ENCODE data around the gene RNF182. TPM values are rescaled to one million over a fixed set of nuclear protein-coding genes. Genes with fewer than 3 reads are reported as not detected.
"Not testable (repeated sequence)": the region's sequence is repeated elsewhere in the genome, so short reads cannot be mapped to it uniquely, and the experiment has no call there.

RNF182 gene
- polyA plus RNA-seq, 3 donors = 3.2 to 3.9 (median 3.4) TPM

- no peak for DNase-seq (ENCODE audit: low read depth in 3 of 3, low spot score in 2 of 3)
Observed at GRCh38 chr6:13993416-13993815, 68.7 kb downstream of the RNF182 start.

- no peak for DNase-seq (ENCODE audit: low read depth in 3 of 3, low spot score in 2 of 3)
Observed at GRCh38 chr6:13998356-13998755, 73.6 kb downstream of the RNF182 start.

DNA sequence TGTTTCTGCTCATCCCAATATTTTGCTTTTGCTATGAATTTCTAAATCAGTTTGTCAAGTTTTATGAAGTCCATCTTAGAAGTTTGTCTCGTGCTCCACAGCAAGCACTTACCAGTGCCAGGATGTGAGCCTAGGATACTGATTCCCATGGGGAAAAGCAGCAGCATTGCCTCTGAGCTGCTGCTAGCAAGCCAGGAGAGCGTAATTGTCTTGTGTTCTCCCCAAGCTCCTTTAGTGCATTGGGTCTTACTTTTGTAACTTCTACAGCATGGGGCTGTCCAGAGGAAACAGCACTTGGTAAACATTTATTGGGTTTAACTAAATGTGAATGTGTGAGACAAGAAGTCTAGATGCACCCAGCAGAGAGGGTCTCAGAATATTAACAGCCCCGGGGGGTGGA lies 76.1 kb downstream of the RNF182 start:
- no peak for DNase-seq (ENCODE audit: low read depth in 3 of 3, low spot score in 2 of 3)

DNA sequence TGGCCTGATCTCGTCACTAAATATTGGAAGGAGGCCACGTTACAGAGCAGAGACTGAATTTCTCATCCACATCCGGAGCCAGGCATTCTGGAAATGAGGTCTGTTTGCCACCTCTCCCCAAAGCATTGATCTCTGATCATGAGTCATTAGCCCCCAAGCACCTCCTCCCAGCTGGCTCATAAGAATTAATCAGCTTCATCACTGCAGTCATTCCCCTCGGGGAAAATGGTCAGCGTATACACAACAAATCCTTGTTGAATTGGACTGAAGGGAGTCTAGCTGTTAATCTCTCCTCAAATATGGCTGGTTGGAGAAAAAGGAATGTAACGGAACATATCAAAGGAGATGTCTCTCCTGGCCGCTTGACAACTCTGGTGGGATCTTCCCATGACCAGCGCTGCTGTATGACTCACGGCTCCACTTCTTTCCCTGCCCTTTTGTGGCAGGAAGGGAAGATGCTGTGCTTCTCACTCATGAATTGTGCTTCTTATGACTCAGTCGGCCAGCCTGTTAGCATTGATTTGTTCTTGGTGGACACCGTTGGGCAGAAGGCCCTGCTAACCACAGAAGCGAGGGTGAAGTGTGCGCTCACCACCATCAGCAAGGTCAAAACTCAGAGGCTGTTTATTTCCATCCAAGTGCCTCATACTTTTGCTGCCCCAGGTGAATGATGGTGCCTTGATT lies 76.7 kb downstream of the RNF182 start:
- DNase-seq (ENCODE audit: low read depth in 3 of 3, low spot score in 2 of 3) = no peak

- no peak for DNase-seq (ENCODE audit: low read depth in 3 of 3, low spot score in 2 of 3)
Observed at GRCh38 chr6:14002176-14002947, 77.6 kb downstream of the RNF182 start.

DNA sequence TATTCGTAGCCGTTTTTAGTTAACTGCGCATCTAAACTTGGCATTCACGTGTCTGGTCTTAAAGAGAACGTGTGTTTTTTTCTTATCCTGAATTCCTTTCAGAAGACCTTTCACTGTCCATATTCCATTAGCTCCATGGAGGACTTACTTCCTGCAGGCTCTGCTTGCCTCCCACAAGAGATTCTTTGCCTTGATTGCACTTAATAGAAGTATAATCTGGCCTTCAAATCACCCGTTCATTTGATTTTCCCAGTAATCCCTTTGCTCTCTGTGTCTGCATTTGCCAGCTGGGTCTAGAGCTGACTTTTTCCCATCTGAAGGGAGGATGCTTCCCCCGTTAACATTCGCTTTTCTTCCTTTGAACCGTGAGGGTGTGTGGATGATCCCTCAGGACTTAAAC lies 79.5 kb downstream of the RNF182 start:
- no peak for DNase-seq (ENCODE audit: low read depth in 3 of 3, low spot score in 2 of 3)

DNA sequence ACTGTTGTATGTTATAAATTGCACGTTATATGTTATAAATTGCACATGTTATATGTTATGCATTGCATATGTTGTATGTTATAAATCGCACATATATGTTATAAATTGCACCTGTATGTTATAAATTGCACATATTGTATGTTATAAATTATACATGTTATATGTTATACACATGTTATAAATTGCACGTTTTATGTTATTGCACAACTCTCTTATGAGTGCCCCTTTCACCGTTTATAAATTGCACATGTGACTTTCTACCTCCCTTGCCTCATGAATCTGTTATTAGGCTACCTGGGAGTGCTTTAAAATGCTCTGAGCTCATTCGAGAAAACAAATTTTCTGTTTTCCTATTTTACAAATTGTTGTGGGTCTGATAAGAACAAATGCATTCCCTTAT lies 84.1 kb downstream of the RNF182 start:
- DNase-seq (ENCODE audit: low read depth in 3 of 3, low spot score in 2 of 3) = no peak

- no peak for DNase-seq (ENCODE audit: low read depth in 3 of 3, low spot score in 2 of 3)
Observed at GRCh38 chr6:14009431-14009830, 84.7 kb downstream of the RNF182 start.

DNA sequence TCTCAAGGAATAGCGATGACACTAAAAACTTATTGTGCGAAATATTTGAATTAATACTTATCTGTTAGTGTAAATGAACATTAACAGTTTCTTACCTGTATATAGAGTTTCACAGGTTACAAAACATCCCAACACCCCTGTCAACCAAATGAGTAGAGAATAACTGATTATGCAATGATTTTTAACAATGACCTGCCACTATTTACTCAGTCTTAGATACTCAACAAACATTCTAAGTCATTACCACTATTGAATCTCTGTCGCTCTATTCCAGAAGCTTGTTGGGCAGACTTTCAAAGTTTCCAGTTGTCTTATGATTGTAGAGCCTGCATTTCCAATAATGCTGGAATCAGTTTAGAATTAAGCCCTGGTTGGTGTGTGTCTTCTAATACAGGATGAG lies 85.5 kb downstream of the RNF182 start:
- no peak for DNase-seq (ENCODE audit: low read depth in 3 of 3, low spot score in 2 of 3)

GRCh38 chr6:14012313-14013030 lies 87.7 kb downstream of the RNF182 start:
- DNase-seq (ENCODE audit: low read depth in 3 of 3, low spot score in 2 of 3) = no peak

DNA sequence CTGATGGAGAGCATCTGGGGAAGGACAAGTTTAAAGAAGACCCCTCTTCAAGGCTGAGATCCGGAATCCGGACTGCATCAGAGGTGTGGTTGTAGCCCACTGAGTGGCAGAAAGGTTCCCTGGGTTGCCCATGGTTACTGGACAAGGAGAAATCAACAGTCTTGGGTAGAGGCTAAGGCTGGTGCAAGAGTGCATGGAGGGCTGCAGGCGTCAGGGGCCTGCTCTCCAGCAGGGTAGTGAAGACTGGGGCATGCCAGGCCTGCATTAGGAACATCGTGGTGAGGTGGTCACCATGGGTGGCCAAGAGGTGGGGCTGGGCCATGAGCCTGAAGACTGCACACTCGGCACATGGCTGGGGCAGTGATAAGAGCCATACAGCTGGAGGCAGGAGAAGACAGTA lies 91.2 kb downstream of the RNF182 start:
- DNase-seq (ENCODE audit: low read depth in 3 of 3, low spot score in 2 of 3) = no peak

- no peak for DNase-seq (ENCODE audit: low read depth in 3 of 3, low spot score in 2 of 3)
Observed at GRCh38 chr6:14016432-14016831, 91.7 kb downstream of the RNF182 start.

DNA sequence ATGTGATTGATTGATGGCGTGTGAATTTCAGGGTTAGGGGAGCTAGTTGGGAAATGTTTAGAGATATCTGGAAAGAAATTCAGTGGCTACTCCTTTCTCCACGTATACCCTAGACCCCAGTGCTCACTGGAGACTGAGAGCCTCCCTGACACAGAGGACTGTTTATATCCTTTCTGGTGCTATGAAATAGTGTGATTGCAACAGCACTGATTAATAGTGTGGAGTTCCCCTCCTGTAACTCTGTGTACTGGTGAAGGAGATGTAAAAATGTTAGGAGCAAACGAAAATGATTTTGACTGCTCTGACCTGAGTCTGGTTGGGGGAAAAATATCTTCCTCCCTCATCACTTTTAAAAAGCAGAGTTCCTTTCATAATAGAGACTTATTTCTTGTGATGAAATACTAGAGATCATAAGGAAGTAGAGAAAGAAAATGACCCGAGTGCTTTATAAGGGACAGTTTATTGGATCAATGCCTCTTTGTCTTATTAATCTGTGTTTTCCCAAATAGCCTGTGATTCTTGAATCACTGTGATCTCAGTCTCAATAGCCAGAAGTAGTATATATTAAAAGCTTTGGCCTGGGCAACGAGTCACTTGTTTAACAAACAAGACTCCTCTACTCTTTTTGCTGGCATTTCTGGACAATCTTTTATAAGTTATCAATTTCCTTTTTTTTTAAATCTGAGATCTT lies 92.3 kb downstream of the RNF182 start:
- no peak for DNase-seq (ENCODE audit: low read depth in 3 of 3, low spot score in 2 of 3)

DNA sequence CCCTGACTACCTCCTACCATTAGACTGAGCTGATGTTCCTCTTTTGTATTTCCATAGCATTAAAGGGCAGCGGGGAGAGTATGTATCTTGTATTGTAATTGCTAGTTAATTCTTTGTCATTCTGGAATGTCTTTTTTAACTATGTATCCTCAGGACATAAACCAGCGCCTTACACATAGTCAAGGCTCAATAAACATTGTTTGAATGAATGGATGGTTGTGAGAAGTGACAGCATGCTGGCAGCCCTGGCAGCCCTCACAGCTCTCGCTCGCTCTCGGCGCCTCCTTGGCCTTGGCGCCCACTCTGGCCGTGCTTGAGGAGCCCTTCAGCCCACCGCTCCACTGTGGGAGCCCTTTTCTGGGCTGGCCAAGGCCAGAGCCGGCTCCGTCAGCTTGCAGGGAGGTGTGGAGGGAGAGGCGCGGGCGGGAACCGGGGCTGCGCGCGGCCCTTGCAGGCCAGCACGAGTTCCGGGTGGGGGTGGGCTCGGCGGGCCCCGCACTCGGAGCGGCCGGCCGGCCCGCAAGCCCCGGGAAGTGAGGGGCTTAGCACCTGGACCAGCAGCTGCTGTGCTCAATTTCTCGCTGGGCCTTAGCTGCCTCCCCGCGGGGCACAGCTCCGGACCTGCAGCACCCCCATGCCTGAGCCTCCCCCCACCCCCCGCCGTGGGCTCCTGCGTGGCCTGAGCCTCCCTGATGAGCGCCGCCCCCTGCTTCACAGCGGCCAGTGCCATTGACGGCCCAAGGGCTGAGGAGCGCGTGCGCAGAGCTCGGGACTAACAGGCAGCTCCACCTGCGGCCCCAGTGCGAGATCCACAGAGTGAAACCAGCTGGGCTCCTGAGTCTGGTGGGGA lies 93.1 kb downstream of the RNF182 start:
- no peak for DNase-seq (ENCODE audit: low read depth in 3 of 3, low spot score in 2 of 3)

GRCh38 chr6:14018559-14018958 lies 93.8 kb downstream of the RNF182 start:
- not testable (repeated sequence) for DNase-seq (ENCODE audit: low read depth in 3 of 3, low spot score in 2 of 3)

DNA sequence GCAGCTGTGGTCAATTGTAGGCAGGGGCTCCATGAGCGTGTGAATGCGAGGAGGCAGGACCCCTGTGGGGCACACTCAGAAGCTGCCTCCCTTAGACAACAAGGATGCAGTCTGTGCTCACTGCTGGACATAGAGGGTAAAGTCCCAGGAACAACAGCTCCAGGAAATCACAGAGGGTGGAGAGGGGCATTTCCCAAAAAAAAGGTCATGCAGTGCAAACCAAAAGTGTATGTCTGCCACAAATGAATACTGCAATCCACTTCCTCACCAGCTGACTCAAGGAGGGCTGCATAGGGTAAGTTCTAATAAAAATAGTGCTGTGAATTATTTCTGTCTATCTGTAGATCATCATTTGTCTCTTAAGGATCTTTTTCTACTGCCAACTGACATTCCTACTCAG lies 95.8 kb downstream of the RNF182 start:
- no peak for DNase-seq (ENCODE audit: low read depth in 3 of 3, low spot score in 2 of 3)

DNA sequence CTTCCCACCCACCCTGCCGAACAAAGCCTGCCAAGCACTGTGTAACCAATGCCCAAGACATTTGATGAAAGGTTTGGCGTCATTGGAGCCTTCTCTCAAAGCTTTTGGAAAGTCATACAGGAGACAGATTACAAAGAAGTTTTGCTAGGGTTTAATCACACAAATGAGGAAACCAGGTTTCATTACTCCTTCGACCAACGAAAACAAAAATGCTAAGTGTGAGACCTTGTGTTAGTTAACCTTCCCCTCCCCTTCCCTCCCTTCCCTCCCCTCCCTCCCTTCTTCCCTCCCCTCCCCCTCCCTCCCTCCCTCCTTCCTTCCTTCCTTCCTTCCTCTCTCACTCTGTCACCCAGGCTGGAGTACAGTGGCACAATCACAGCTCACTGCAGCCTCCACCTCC lies 96.7 kb downstream of the RNF182 start:
- no peak for DNase-seq (ENCODE audit: low read depth in 3 of 3, low spot score in 2 of 3)

DNA sequence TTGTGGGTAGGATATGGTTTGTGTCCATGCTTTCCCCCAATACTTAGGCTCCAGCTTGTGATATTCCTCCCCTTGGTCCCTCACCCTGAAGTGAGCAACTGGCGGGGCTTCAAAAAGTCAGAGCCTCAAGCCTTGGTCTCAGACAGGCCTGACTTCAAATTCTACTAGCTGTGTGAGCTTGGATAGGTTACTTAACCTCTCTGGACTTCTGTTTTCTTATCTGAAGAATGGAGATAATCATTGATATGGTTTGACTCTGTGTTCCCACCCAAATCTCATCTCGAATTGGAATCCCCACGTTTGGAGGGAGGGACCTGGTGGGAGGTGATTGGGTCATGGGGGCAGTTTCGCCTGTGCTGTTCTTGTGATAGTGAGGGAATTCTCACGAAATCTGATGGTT lies 97.9 kb downstream of the RNF182 start:
- DNase-seq (ENCODE audit: low read depth in 3 of 3, low spot score in 2 of 3) = no peak

GRCh38 chr6:14023855-14024254 lies 99.1 kb downstream of the RNF182 start:
- no peak for DNase-seq (ENCODE audit: low read depth in 3 of 3, low spot score in 2 of 3)

DNA sequence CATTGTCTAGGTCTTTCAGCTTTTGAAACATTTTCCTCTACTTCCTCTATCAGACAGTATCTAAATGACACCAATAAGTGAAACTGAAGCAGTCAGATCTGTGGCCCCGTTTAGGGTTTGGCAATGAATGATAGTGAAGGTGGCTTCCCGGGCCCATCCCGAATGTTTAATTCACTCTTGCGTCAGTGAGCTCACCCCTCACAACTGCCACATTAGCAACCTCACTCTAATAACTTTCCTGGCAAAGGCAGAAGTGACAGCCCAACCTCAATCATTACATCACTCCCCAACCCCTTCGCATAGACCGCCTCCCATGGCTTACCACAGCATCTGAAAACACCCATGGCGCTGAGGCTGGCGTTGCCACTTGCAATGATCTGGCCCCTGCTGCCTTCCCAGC lies 100.4 kb downstream of the RNF182 start:
- no peak for DNase-seq (ENCODE audit: low read depth in 3 of 3, low spot score in 2 of 3)
